Endothelial cell of umbilical vein (primary cell): Measurements from ENCODE around the gene GNAO1. TPM values are rescaled to one million over a fixed set of nuclear protein-coding genes. Genes with fewer than 3 reads are reported as not detected.
"Not testable (repeated sequence)": the region's sequence is repeated elsewhere in the genome, so short reads cannot be mapped to it uniquely, and the experiment has no call there.

Experiments used
- BruUV-seq: library from RNA; stranded (reverse); fragments of 400-500 nt; replicated peaks from 2 replicates; lab custom pipeline; 2021; lab: Mats Ljungman, UMichigan
- CTCF ChIA-PET: fragments of 300-600, 350-600 bp; sonication (Branson Sonifier 250); formaldehyde crosslinking; loops from one replicate; lab custom pipeline; 2021; ENCODE audit warnings: antibody characterized with exemption, inconsistent platforms; lab: Charles Lee
- POLR2A ChIA-PET: fragments of 300-600, 350-600 bp; sonication (Branson Sonifier 250); formaldehyde crosslinking; loops from one replicate; lab custom pipeline; 2021; ENCODE audit warnings: antibody characterized with exemption, inconsistent platforms; lab: Charles Lee
- DNase-seq: peaks from one replicate; pipeline ENCODE4 v3.0.0-alpha.2; 2011; ENCODE audit warnings: low read depth, low spot score
- FAIRE-seq: peaks from 2 replicates; lab custom pipeline; 2011; peaks lifted over from hg19 to GRCh38; lab: Jason Lieb, UNC
- H2AFZ ChIP-seq: 2 replicates; pipeline ENCODE4 v1.6.0; 2012; ENCODE audit warnings: low read depth, low read length, control low read depth, inconsistent platforms
- H3K27ac ChIP-seq: 2 replicates; pipeline ENCODE4 v1.5.1; 2011; ENCODE audit warnings: low read depth, mild to moderate bottlenecking, control low read depth, low read length, moderate library complexity; ENCODE audit not compliant: insufficient read depth
- H3K27me3 ChIP-seq, 2 experiments: 2 replicates each; pipeline versions ENCODE4 v1.6.0 to v1.6.1; 2011; ENCODE audit warnings: low read length in 2 of 2, mixed read lengths in 1 of 2; ENCODE audit not compliant: control insufficient read depth in 2 of 2, insufficient read depth in 2 of 2
- H3K36me3 ChIP-seq, 2 experiments: 2 replicates in 1 of 2; 3 replicates in 1 of 2; pipeline ENCODE4 v1.5.1; 2011; ENCODE audit warnings: low read length in 2 of 2, mild to moderate bottlenecking in 1 of 2, moderate library complexity in 1 of 2; ENCODE audit not compliant: control insufficient read depth in 2 of 2, insufficient read depth in 2 of 2; ENCODE audit errors: extremely low read depth in 1 of 2
- H3K4me1 ChIP-seq: 3 replicates; pipeline ENCODE4 v1.5.1; 2011; ENCODE audit warnings: mild to moderate bottlenecking, low read length; ENCODE audit not compliant: control insufficient read depth, insufficient read depth; ENCODE audit errors: extremely low read depth
- H3K4me2 ChIP-seq: 2 replicates; pipeline ENCODE4 v1.6.1; 2011; ENCODE audit warnings: low read length, control low read depth, mixed read lengths; ENCODE audit not compliant: insufficient read depth
- H3K4me3 ChIP-seq, 3 experiments: fragments of 200-600 bp in 1 of 3; sonication (generic), shearing (Covaris generic) in 1 of 3; replicated peaks in 1 of 3; 2 replicates each; pipeline ENCODE4 v1.5.1; 2011 to 2016; ENCODE audit warnings: control low read depth in 3 of 3, low read length in 3 of 3, mild to moderate bottlenecking in 2 of 3, inconsistent platforms in 1 of 3, low read depth in 1 of 3, moderate library complexity in 1 of 3; ENCODE audit not compliant: insufficient read depth in 1 of 3
- H3K79me2 ChIP-seq: 2 replicates; pipeline ENCODE4 v1.6.0; 2012; ENCODE audit warnings: low read length, inconsistent platforms; ENCODE audit not compliant: control insufficient read depth, insufficient read depth
- H3K9ac ChIP-seq: replicated peaks from 2 replicates; pipeline ENCODE3; 2011; ENCODE audit warnings: low read length, control low read depth; ENCODE audit not compliant: insufficient read depth; ENCODE audit errors: extremely low read depth
- H3K9me1 ChIP-seq: replicated peaks from 3 replicates; pipeline ENCODE4 v1.6.0; 2011; ENCODE audit warnings: mild to moderate bottlenecking, low read length; ENCODE audit not compliant: control insufficient read depth, insufficient read depth; ENCODE audit errors: extremely low read depth
- H3K9me3 ChIP-seq: replicated peaks from 2 replicates; pipeline ENCODE4 v1.5.1; 2012; ENCODE audit warnings: low read length, inconsistent platforms; ENCODE audit not compliant: control insufficient read depth, insufficient read depth
- H4K20me1 ChIP-seq: replicated peaks from 2 replicates; pipeline ENCODE3; 2011; ENCODE audit warnings: mild to moderate bottlenecking, low read length; ENCODE audit not compliant: control insufficient read depth, insufficient read depth; ENCODE audit errors: extremely low read depth
- CTCF ChIP-seq, 2 donors: IDR thresholded peaks; 1 replicate in 1 of 2; 2 replicates in 1 of 2; pipeline ENCODE4 v1.5.1; 2011; ENCODE audit warnings: low read length in 2 of 2, mild to moderate bottlenecking in 2 of 2, moderate library complexity in 2 of 2, control low read depth in 1 of 2, inconsistent platforms in 1 of 2, low read depth in 1 of 2; ENCODE audit not compliant: insufficient read depth in 1 of 2; ENCODE audit errors: extremely low read depth in 1 of 2
- EZH2 ChIP-seq: IDR thresholded peaks from 2 replicates; pipeline ENCODE4 v1.6.1; 2012; ENCODE audit warnings: borderline replicate concordance, low read depth, mild to moderate bottlenecking, moderate library complexity, low read length, inconsistent platforms; ENCODE audit not compliant: severe bottlenecking
- FOS ChIP-seq: IDR thresholded peaks from 2 replicates; pipeline ENCODE4 v1.6.1; 2011; ENCODE audit warnings: mild to moderate bottlenecking, low read length, moderate library complexity, borderline replicate concordance; ENCODE audit not compliant: insufficient read depth
- GATA2 ChIP-seq: IDR thresholded peaks from 2 replicates; pipeline ENCODE4 v1.7.0; 2011; ENCODE audit warnings: low read depth, mild to moderate bottlenecking, moderate library complexity, mixed read lengths, low read length; ENCODE audit not compliant: insufficient read length, insufficient read depth
- JUN ChIP-seq: IDR thresholded peaks from 2 replicates; pipeline ENCODE4 v1.6.1; 2011; ENCODE audit warnings: borderline replicate concordance, low read depth; ENCODE audit not compliant: insufficient read length, insufficient read depth
- MAX ChIP-seq: IDR thresholded peaks from 2 replicates; pipeline ENCODE4 v1.6.1; 2011; ENCODE audit not compliant: insufficient read depth, insufficient read length
- MYC ChIP-seq: IDR thresholded peaks from one replicate; pipeline ENCODE4 v1.6.1; 2011; ENCODE audit warnings: mild to moderate bottlenecking, low read depth, low read length
- POLR2A ChIP-seq: IDR thresholded peaks from 2 replicates; pipeline ENCODE4 v1.6.1; 2012; ENCODE audit warnings: low read depth, mild to moderate bottlenecking, control low read depth, low read length
- POLR2AphosphoS5 ChIP-seq: IDR thresholded peaks from 2 replicates; pipeline ENCODE4 v1.6.1; 2012; ENCODE audit warnings: low read depth, mild to moderate bottlenecking, control low read depth, low read length, moderate library complexity; ENCODE audit not compliant: insufficient read depth
- dilution Hi-C: fragments of 300-500 bp; cut with MboI; formaldehyde crosslinking; loops from one replicate; pipeline ENCODE4 v1.15.0; 2019; ENCODE audit warnings: low sequenced_read_pairs; ENCODE audit not compliant: extremely low pct_ligation_motif_present
- intact Hi-C: fragments of 100-400 bp; cut with micrococcal nuclease; formaldehyde crosslinking; loops from one replicate; pipeline ENCODE4 v1.10.0; 2022
- polyA plus RNA-seq, 4 experiments: library from polyadenylated mRNA; depleted of rRNA in 3 of 4; stranded (reverse) in 3 of 4; unstranded in 1 of 4; fragments of >200 nt; gene quantifications; 2 replicates each; pipeline versions ENCODE4 v1.2.1 to v1.2.3, GENCODE V29; 2011 to 2012; ENCODE audit warnings: missing spikeins in 1 of 4
- total RNA-seq: library from RNA; stranded (reverse); gene quantifications from 2 replicates; pipeline ENCODE4 v1.2.3, GENCODE V29; 2021

The GNAO1 gene
- total and polyA plus RNA-seq, 2 donors (not counting 3 experiments of a cell fraction or from before 2014, with no cell fraction given) = not detected

- Histone ChIP-seq H3K9ac (no peak overlapping the region), H3K9me1 (no peaks in the 10 kb centered on the region), H3K4me1 (no peaks in the 10 kb centered on the region), H3K4me2 (no peak overlapping the region), H2AFZ (no peak overlapping the region), H3K79me2 (no peaks in the 10 kb centered on the region), H3K27me3 (no peaks in the 10 kb centered on the region), H4K20me1 (no peaks in the 10 kb centered on the region), H3K9me3 (no peaks in the 10 kb centered on the region), H3K4me3 (no peak overlapping the region), H3K27ac (no peak overlapping the region), H3K36me3 (peaks cover 0 to 17% of the 10 kb centered on the region in 2 experiments)
- dilution Hi-C loops (no loop called here), intact Hi-C loops (no loop called here)
- ChIA-PET CTCF (interaction anchor here (0.8 kb wide), 1 partner anchor 12 kb away, joined by 3 read pairs; no protein-coding TSS in a partner anchor), POLR2A (no interaction called here)
- TF ChIP-seq EZH2 = no peak
- no peak for TF ChIP-seq JUN
- no peak for TF ChIP-seq MAX
- TF ChIP-seq GATA2 = no peak
- TF ChIP-seq CTCF (IDR thresholded peaks at IDR 0.05; ENCODE audit: extremely low read depth in 1 of 2, insufficient read depth in 1 of 2, low read depth in 1 of 2, low read length in 2 of 2) = no peak
- no peak for TF ChIP-seq FOS
- TF ChIP-seq MYC = no peak
- TF ChIP-seq POLR2AphosphoS5 = no peak
- TF ChIP-seq POLR2A = no peak
- BruUV-seq = no TSS peak
- no peak for DNase-seq
- no peak for FAIRE-seq
These were observed 198.3 kb downstream of the GNAO1 start for GRCh38 chr16:56389554-56389953.

GRCh38 chr16:56396724-56397123 is 205.4 kb downstream of the GNAO1 start:
- CTCF ChIA-PET, intact Hi-C loops, FAIRE-seq: not testable (repeated sequence)

More at GRCh38 chr16:56396724-56397123, 205.4 kb downstream of the GNAO1 start:
- H3K79me2 ChIP-seq, H3K27ac ChIP-seq, H3K36me3 ChIP-seq, dilution Hi-C loops, H3K9me3 ChIP-seq, H3K4me1 ChIP-seq, H2AFZ ChIP-seq, H3K4me3 ChIP-seq, DNase-seq, H4K20me1 ChIP-seq, H3K9ac ChIP-seq, H3K27me3 ChIP-seq, H3K9me1 ChIP-seq, POLR2A ChIA-PET, H3K4me2 ChIP-seq, BruUV-seq: not testable (repeated sequence)
